GM23338 (cell line): ENCODE results near the gene PRKAG1. TPM values are rescaled to one million over a fixed set of nuclear protein-coding genes. Genes with fewer than 3 reads are reported as not detected.

Source experiments
- ATAC-seq: fragments of 200-7000 bp; cut with Tn5 transposase; 3 replicates; pipeline ENCODE4 v1.9.1; 2020
- DNase-seq: peaks from one replicate; pipeline ENCODE4 v3.0.0-alpha.2; 2015; ENCODE audit warnings: low spot score
- H2AFZ ChIP-seq: fragments of 200-600 bp; sonication (generic); 2 replicates; pipeline ENCODE4 v1.8.0; 2016; ENCODE audit warnings: antibody characterized with exemption, mild to moderate bottlenecking, moderate library complexity
- H3F3A ChIP-seq: fragments of 200-600 bp; sonication (generic); replicated peaks from 2 replicates; pipeline ENCODE4 v1.8.0; 2017; ENCODE audit warnings: antibody characterized with exemption, mixed run types, low read depth
- H3K27ac ChIP-seq: fragments of 200-600 bp; sonication (generic); 2 replicates; pipeline ENCODE4 v1.6.1; 2016; ENCODE audit warnings: low read depth
- H3K27me3 ChIP-seq: fragments of 200-600 bp; sonication (generic); 2 replicates; pipeline ENCODE4 v1.8.0; 2016; ENCODE audit warnings: mild to moderate bottlenecking, mixed run types, moderate library complexity; ENCODE audit not compliant: insufficient read depth
- H3K36me3 ChIP-seq: fragments of 200-600 bp; sonication (generic); 2 replicates; pipeline ENCODE4 v1.8.0; 2016; ENCODE audit warnings: mild to moderate bottlenecking; ENCODE audit not compliant: insufficient read depth
- H3K4me1 ChIP-seq: fragments of 200-600 bp; sonication (generic); 2 replicates; pipeline ENCODE4 v1.8.0; 2016; ENCODE audit warnings: mild to moderate bottlenecking, moderate library complexity; ENCODE audit not compliant: insufficient read depth
- H3K4me2 ChIP-seq: fragments of 200-600 bp; sonication (generic); 2 replicates; pipeline ENCODE4 v1.7.1; 2017; ENCODE audit warnings: mixed run types
- H3K4me3 ChIP-seq: fragments of 200-600 bp; sonication (generic); 2 replicates; pipeline ENCODE4 v1.6.1; 2016; ENCODE audit warnings: mixed run types
- H3K79me2 ChIP-seq: fragments of 200-600 bp; sonication (generic); replicated peaks from 2 replicates; pipeline ENCODE4 v1.8.0; 2017; ENCODE audit warnings: mild to moderate bottlenecking; ENCODE audit not compliant: insufficient read depth
- H3K9me2 ChIP-seq: fragments of 200-600 bp; sonication (generic); 2 replicates; pipeline ENCODE4 v1.8.0; 2017; ENCODE audit not compliant: insufficient read depth
- H4K20me1 ChIP-seq: fragments of 200-600 bp; sonication (generic); replicated peaks from 2 replicates; pipeline ENCODE4 v1.8.0; 2017; ENCODE audit warnings: mild to moderate bottlenecking; ENCODE audit not compliant: insufficient read depth
- H3K27ac Mint-ChIP-seq: 2 replicates; pipeline ENCODE4 v1.8.0; 2020; ENCODE audit warnings: inconsistent platforms, mild to moderate bottlenecking, moderate library complexity, mixed read lengths
- H3K27me3 Mint-ChIP-seq: 3 replicates; pipeline ENCODE4 v1.8.0; 2022; ENCODE audit warnings: low read depth, mild to moderate bottlenecking, moderate library complexity, mixed read lengths, inconsistent platforms; ENCODE audit not compliant: insufficient read depth, poor library complexity
- H3K36me3 Mint-ChIP-seq: 3 replicates; pipeline ENCODE4 v1.8.0; 2021; ENCODE audit warnings: low read depth, mild to moderate bottlenecking, inconsistent platforms, moderate library complexity, mixed read lengths
- H3K4me1 Mint-ChIP-seq: 3 replicates; pipeline ENCODE4 v1.8.0; 2020; ENCODE audit warnings: mild to moderate bottlenecking, inconsistent platforms, mixed read lengths
- H3K4me3 Mint-ChIP-seq: 3 replicates; pipeline ENCODE4 v1.8.0; 2021; ENCODE audit warnings: moderate library complexity, mild to moderate bottlenecking, inconsistent platforms, mixed read lengths
- H3K9me3 Mint-ChIP-seq: 3 replicates; pipeline ENCODE4 v1.8.0; 2020; ENCODE audit warnings: moderate library complexity, mild to moderate bottlenecking, inconsistent platforms, mixed read lengths
- CREB1 ChIP-seq: fragments of 250-450 bp; sonication (Bioruptor Pico); IDR thresholded peaks from 2 replicates; pipeline ENCODE4 v1.5.0; 2020; ENCODE audit warnings: low read depth, mild to moderate bottlenecking, moderate library complexity
- EZH2 ChIP-seq: fragments of 200-600 bp; sonication (generic); IDR thresholded peaks from one replicate; pipeline ENCODE4 v1.8.0; 2017; ENCODE audit warnings: antibody characterized with exemption, mild to moderate bottlenecking, low read depth; ENCODE audit not compliant: unreplicated experiment
- EZH2phosphoT487 ChIP-seq: fragments of 200-600 bp; sonication (generic); IDR thresholded peaks from one replicate; pipeline ENCODE4 v1.8.1; 2018; ENCODE audit warnings: antibody characterized with exemption; ENCODE audit not compliant: unreplicated experiment
- NANOG ChIP-seq: IDR thresholded peaks from 2 replicates; pipeline ENCODE4 v1.6.1; 2016; ENCODE audit warnings: antibody characterized with exemption, borderline replicate concordance
- STAT1 ChIP-seq: IDR thresholded peaks from one replicate; pipeline ENCODE4 v1.6.1; 2016; ENCODE audit warnings: antibody characterized with exemption; ENCODE audit not compliant: unreplicated experiment
- ZNF114 ChIP-seq: fragments of 250-450 bp; sonication (Bioruptor Pico); IDR thresholded peaks from 2 replicates; pipeline ENCODE4 v1.5.0; 2020; ENCODE audit warnings: mild to moderate bottlenecking, moderate library complexity
- ZNF331 ChIP-seq: fragments of 250-450 bp; sonication (Bioruptor Pico); IDR thresholded peaks from 2 replicates; pipeline ENCODE4 v1.5.0; 2020; ENCODE audit warnings: low read depth, mild to moderate bottlenecking, moderate library complexity
- polyA plus RNA-seq: library from polyadenylated mRNA; unstranded; fragments of >200 nt; fragmentation: Nextera tagmentation; extraction: Ambion mirVana; gene quantifications from 2 replicates; pipeline ENCODE4 v1.2.1, GENCODE V29; 2016
- total RNA-seq: library from RNA; depleted of rRNA; stranded (reverse); fragments of >200 nt; shearing (Covaris generic); gene quantifications from 2 replicates; pipeline ENCODE4 v1.2.3, GENCODE V29; 2014
- TF ChIP-seq, protein P1 (sequence below): IDR thresholded peaks from one replicate; pipeline ENCODE4 v1.6.1; 2018; ENCODE audit warnings: antibody characterized with exemption; ENCODE audit not compliant: unreplicated experiment
- TF ChIP-seq, protein P2 (sequence below), 2 experiments: fragments of 200-600 bp in 1 of 2; sonication (generic) in 1 of 2; conservative IDR thresholded peaks; 2 replicates each; pipeline versions ENCODE4 v1.5.1 to v1.6.1; 2016 to 2017; ENCODE audit warnings: antibody characterized with exemption in 2 of 2, low read depth in 2 of 2, mild to moderate bottlenecking in 2 of 2, moderate library complexity in 1 of 2

Gene PRKAG1
- total and polyA plus RNA-seq, 2 experiments from 2014 or later = 19.9 to 35.4 TPM

- peaks cover 14% of the 10 kb centered on the region; the same call in 1 of the 2 replicates for H3K36me3 ChIP-seq
- H3K79me2 ChIP-seq = no peaks in the 10 kb centered on the region
These were observed 13.7 kb upstream of the PRKAG1 start for GRCh38 chr12:49032276-49032675.

DNA sequence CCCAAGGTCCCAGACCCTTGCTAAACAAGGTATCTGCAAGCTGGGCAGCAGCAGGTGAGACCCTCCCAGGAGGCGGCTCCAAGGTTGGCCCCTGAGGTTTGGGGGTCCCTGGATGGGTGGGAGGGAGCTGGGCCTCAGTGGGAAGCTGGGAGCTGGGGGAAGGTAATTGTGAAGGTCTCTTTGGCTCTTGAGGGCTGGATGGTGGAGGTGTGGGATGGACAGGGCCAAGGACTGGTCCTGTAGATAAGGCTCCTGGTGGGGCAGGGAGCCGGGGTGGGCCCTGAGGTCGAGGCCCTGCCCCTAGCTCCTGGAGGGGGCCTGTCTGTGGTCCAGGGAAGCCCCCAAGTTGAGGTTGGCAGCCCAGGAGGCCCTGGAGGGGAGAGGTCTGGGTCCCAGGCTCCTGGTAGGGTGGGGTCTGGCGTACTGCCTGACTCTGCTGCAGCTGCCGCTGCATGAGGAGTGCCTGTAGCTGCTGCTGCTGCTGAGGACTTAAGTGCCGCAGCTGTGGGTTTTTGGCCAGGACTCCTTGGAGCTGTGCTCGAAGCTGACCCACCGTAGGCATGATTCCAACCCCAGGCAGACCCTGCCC is 13.1 kb upstream of the PRKAG1 start:
- peaks cover 14% of the 10 kb centered on the region; the same call in 1 of the 2 replicates for H3K36me3 ChIP-seq
- Mint-ChIP-seq H3K4me3 (no peak overlapping the region), H3K9me3 (no peaks in the 10 kb centered on the region), H3K27ac (no peak overlapping the region), H3K4me1 (no peaks in the 10 kb centered on the region), H3K27me3 (peaks cover 11% of the 10 kb centered on the region), H3K36me3 (peaks cover 75% of the 10 kb centered on the region)
- no peak overlapping the region for H3K4me2 ChIP-seq
- no peaks in the 10 kb centered on the region for H3K4me1 ChIP-seq
- H4K20me1 ChIP-seq = peaks cover 12% of the 10 kb centered on the region; the same call in 1 of the 2 replicates
- no peak for ATAC-seq
- H3K27me3 ChIP-seq = no peaks in the 10 kb centered on the region
- no peak overlapping the region for H2AFZ ChIP-seq
- no peak overlapping the region for H3K4me3 ChIP-seq
- no peaks in the 10 kb centered on the region for H3F3A ChIP-seq
- H3K9me2 ChIP-seq = no peaks in the 10 kb centered on the region
- H3K27ac ChIP-seq = no peak overlapping the region
- no peaks in the 10 kb centered on the region for H3K79me2 ChIP-seq
- TF ChIP-seq, protein P1, sequence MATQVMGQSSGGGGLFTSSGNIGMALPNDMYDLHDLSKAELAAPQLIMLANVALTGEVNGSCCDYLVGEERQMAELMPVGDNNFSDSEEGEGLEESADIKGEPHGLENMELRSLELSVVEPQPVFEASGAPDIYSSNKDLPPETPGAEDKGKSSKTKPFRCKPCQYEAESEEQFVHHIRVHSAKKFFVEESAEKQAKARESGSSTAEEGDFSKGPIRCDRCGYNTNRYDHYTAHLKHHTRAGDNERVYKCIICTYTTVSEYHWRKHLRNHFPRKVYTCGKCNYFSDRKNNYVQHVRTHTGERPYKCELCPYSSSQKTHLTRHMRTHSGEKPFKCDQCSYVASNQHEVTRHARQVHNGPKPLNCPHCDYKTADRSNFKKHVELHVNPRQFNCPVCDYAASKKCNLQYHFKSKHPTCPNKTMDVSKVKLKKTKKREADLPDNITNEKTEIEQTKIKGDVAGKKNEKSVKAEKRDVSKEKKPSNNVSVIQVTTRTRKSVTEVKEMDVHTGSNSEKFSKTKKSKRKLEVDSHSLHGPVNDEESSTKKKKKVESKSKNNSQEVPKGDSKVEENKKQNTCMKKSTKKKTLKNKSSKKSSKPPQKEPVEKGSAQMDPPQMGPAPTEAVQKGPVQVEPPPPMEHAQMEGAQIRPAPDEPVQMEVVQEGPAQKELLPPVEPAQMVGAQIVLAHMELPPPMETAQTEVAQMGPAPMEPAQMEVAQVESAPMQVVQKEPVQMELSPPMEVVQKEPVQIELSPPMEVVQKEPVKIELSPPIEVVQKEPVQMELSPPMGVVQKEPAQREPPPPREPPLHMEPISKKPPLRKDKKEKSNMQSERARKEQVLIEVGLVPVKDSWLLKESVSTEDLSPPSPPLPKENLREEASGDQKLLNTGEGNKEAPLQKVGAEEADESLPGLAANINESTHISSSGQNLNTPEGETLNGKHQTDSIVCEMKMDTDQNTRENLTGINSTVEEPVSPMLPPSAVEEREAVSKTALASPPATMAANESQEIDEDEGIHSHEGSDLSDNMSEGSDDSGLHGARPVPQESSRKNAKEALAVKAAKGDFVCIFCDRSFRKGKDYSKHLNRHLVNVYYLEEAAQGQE = no peak
- TF ChIP-seq ZNF331 = no peak
- no peak for TF ChIP-seq STAT1
- TF ChIP-seq EZH2 = no peak
- TF ChIP-seq NANOG = no peak
- TF ChIP-seq ZNF114 (CRISPR knock-in tag) = no peak
- no peak for TF ChIP-seq CREB1 (CRISPR knock-in tag)
- TF ChIP-seq, protein P2, sequence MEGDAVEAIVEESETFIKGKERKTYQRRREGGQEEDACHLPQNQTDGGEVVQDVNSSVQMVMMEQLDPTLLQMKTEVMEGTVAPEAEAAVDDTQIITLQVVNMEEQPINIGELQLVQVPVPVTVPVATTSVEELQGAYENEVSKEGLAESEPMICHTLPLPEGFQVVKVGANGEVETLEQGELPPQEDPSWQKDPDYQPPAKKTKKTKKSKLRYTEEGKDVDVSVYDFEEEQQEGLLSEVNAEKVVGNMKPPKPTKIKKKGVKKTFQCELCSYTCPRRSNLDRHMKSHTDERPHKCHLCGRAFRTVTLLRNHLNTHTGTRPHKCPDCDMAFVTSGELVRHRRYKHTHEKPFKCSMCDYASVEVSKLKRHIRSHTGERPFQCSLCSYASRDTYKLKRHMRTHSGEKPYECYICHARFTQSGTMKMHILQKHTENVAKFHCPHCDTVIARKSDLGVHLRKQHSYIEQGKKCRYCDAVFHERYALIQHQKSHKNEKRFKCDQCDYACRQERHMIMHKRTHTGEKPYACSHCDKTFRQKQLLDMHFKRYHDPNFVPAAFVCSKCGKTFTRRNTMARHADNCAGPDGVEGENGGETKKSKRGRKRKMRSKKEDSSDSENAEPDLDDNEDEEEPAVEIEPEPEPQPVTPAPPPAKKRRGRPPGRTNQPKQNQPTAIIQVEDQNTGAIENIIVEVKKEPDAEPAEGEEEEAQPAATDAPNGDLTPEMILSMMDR (conservative IDR thresholded peaks at IDR 0.05; ENCODE audit: low read depth in 2 of 2) = no peak
- DNase-seq = no peak

More at GRCh38 chr12:49032276-49032675, 13.7 kb upstream of the PRKAG1 start:
- Histone ChIP-seq H2AFZ (no peak overlapping the region), H4K20me1 (peaks cover 12% of the 10 kb centered on the region; the same call in 1 of the 2 replicates), H3K4me2 (no peak overlapping the region), H3F3A (no peaks in the 10 kb centered on the region), H3K27me3 (no peaks in the 10 kb centered on the region), H3K27ac (no peak overlapping the region), H3K9me2 (no peaks in the 10 kb centered on the region), H3K4me1 (no peaks in the 10 kb centered on the region), H3K4me3 (no peak overlapping the region)
- H3K27ac Mint-ChIP-seq = no peak overlapping the region
- TF ChIP-seq CREB1 (CRISPR knock-in tag) (no peak), EZH2phosphoT487 (no peak), STAT1 (no peak)
- ATAC-seq (no peak), DNase-seq (no peak)
- peaks cover 76% of the 10 kb centered on the region for H3K36me3 Mint-ChIP-seq
- no peaks in the 10 kb centered on the region for H3K9me3 Mint-ChIP-seq
- peaks cover 11% of the 10 kb centered on the region for H3K27me3 Mint-ChIP-seq
- H3K4me3 Mint-ChIP-seq = no peak overlapping the region
- H3K4me1 Mint-ChIP-seq = no peaks in the 10 kb centered on the region
